EL (cell line): Measurements from ENCODE around the gene SND1.

Source experiments
- DNase-seq: peaks from one replicate; pipeline ENCODE4 v3.0.0-alpha.2; 2016

The SND1 gene

GRCh38 chr7:127776776-127777386 is 124.9 kb downstream of the SND1 start:
- DNase-seq, result peak; percentile 91

- no peak for DNase-seq
Observed at GRCh38 chr7:127780489-127780888, 128.5 kb downstream of the SND1 start.

GRCh38 chr7:127781081-127781480 is 129.1 kb downstream of the SND1 start:
- no peak for DNase-seq

GRCh38 chr7:127782075-127782474 is 130.1 kb downstream of the SND1 start:
- no peak for DNase-seq

- DNase-seq, result no peak
Observed at GRCh38 chr7:127782654-127783559, 130.9 kb downstream of the SND1 start.

GRCh38 chr7:127786184-127786583 is 134.2 kb downstream of the SND1 start:
- DNase-seq, result no peak

GRCh38 chr7:127789031-127789430 is 137.0 kb downstream of the SND1 start:
- no peak for DNase-seq

- peak; percentile 55 for DNase-seq
Observed at GRCh38 chr7:127791446-127792189, 139.6 kb downstream of the SND1 start.

GRCh38 chr7:127792528-127793342 is 140.7 kb downstream of the SND1 start:
- no peak for DNase-seq

GRCh38 chr7:127793582-127793981 is 141.6 kb downstream of the SND1 start:
- DNase-seq, result no peak

- DNase-seq, result no peak
Observed at GRCh38 chr7:127794136-127794535, 142.1 kb downstream of the SND1 start.

GRCh38 chr7:127794551-127794950 is 142.6 kb downstream of the SND1 start:
- no peak for DNase-seq

- no peak for DNase-seq
Observed at GRCh38 chr7:127798023-127798422, 146.0 kb downstream of the SND1 start.

GRCh38 chr7:127798769-127799372 is 146.9 kb downstream of the SND1 start:
- no peak for DNase-seq

GRCh38 chr7:127799535-127800305 is 147.7 kb downstream of the SND1 start:
- DNase-seq, result no peak

GRCh38 chr7:127802845-127803244 is 150.9 kb downstream of the SND1 start:
- no peak for DNase-seq

GRCh38 chr7:127803626-127804025 is 151.6 kb downstream of the SND1 start:
- peak; percentile 8 for DNase-seq

GRCh38 chr7:127807340-127807739 is 155.3 kb downstream of the SND1 start:
- DNase-seq, result no peak

GRCh38 chr7:127807829-127808228 is 155.8 kb downstream of the SND1 start:
- DNase-seq, result no peak

- DNase-seq, result peak; percentile 70
Observed at GRCh38 chr7:127809261-127809702, 157.3 kb downstream of the SND1 start.

- no peak for DNase-seq
Observed at GRCh38 chr7:127810113-127810512, 158.1 kb downstream of the SND1 start.
